NT2/D1 (cell line): ENCODE results near the gene PPP3R1.

Experiments
- SUZ12 ChIP-seq: IDR thresholded peaks from 2 replicates; pipeline ENCODE4 v1.6.1; 2011; ENCODE audit not compliant: insufficient read length, insufficient read depth; ENCODE audit errors: extremely low read depth
- YY1 ChIP-seq: IDR thresholded peaks from 2 replicates; pipeline ENCODE4 v1.6.1; 2011; ENCODE audit not compliant: insufficient read length, insufficient read depth

GRCh38 chr2:68216454-68217310 lies 35.6 kb downstream of the PPP3R1 start:
- TF ChIP-seq YY1: no peak
- TF ChIP-seq SUZ12: no peak
